Panc1 (cell line): ENCODE measurements around the gene ZNF592. TPM values are rescaled to one million over a fixed set of nuclear protein-coding genes. Genes with fewer than 3 reads are reported as not detected.

Source experiments
- ATAC-seq: fragments of 200-7000 bp; cut with Tn5 transposase; 2 replicates; pipeline ENCODE4 v1.9.1; 2020; ENCODE audit warnings: mild to moderate bottlenecking, moderate library complexity
- BruUV-seq: library from RNA; stranded (reverse); fragments of 400-500 nt; replicated peaks from 2 replicates; lab custom pipeline; 2021; lab: Mats Ljungman, UMichigan
- CTCF ChIA-PET: fragments of 300-600 bp; sonication (Branson Sonifier 250); formaldehyde crosslinking; loops from one replicate; lab custom pipeline; 2022; ENCODE audit warnings: antibody characterized with exemption; lab: Charles Lee
- POLR2A ChIA-PET: fragments of 300-600 bp; sonication (Branson Sonifier 250); formaldehyde crosslinking; loops from one replicate; lab custom pipeline; 2022; ENCODE audit warnings: antibody characterized with exemption; lab: Charles Lee
- DNase-seq: peaks from one replicate; pipeline ENCODE4 v3.0.0-alpha.2; 2010; ENCODE audit warnings: low read depth, low spot score
- H3K27ac ChIP-seq: 2 replicates; pipeline ENCODE4 v1.5.1; 2011; ENCODE audit warnings: mild to moderate bottlenecking, low read length, inconsistent platforms
- H3K27me3 ChIP-seq: fragments of 200-500 bp; sonication (Bioruptor generic); 2 replicates; pipeline ENCODE4 v1.6.0; 2014; ENCODE audit warnings: low read length, inconsistent platforms; ENCODE audit not compliant: control insufficient read depth, insufficient read depth
- H3K36me3 ChIP-seq: fragments of 200-500 bp; sonication (Bioruptor generic); 2 replicates; pipeline ENCODE4 v1.5.1; 2014; ENCODE audit warnings: inconsistent platforms, mild to moderate bottlenecking, low read length, moderate library complexity; ENCODE audit not compliant: control insufficient read depth, insufficient read depth
- H3K4me1 ChIP-seq: 2 replicates; pipeline ENCODE4 v1.5.1; 2011; ENCODE audit warnings: inconsistent platforms, mild to moderate bottlenecking, low read length, moderate library complexity; ENCODE audit not compliant: control insufficient read depth, insufficient read depth
- H3K4me3 ChIP-seq, 2 experiments: 2 replicates each; pipeline ENCODE4 v1.5.1; 2011 to 2012; ENCODE audit warnings: low read depth in 2 of 2, low read length in 2 of 2, mild to moderate bottlenecking in 2 of 2, inconsistent platforms in 1 of 2, moderate library complexity in 1 of 2
- H3K9me3 ChIP-seq: fragments of 200-500 bp; sonication (Bioruptor generic); 2 replicates; pipeline ENCODE4 v1.5.1; 2014; ENCODE audit warnings: low read depth, mild to moderate bottlenecking, inconsistent platforms, low read length, moderate library complexity; ENCODE audit not compliant: control insufficient read depth, insufficient read depth
- CTCF ChIP-seq: fragments of 450-650 bp; IDR thresholded peaks from 2 replicates; pipeline ENCODE4 v1.5.1; 2017; ENCODE audit warnings: mild to moderate bottlenecking
- POLR2AphosphoS5 ChIP-seq: IDR thresholded peaks from 2 replicates; pipeline ENCODE4 v1.6.1; 2012; ENCODE audit warnings: mild to moderate bottlenecking, low read depth, low read length, moderate library complexity
- REST ChIP-seq, 2 experiments: IDR thresholded peaks; 2 replicates each; pipeline ENCODE4 v1.6.1; 2011 to 2012; ENCODE audit warnings: low read depth in 2 of 2, control low read depth in 1 of 2, low read length in 1 of 2, mild to moderate bottlenecking in 1 of 2, moderate library complexity in 1 of 2; ENCODE audit not compliant: insufficient read depth in 1 of 2
- SIN3A ChIP-seq: IDR thresholded peaks from 2 replicates; pipeline ENCODE4 v1.6.1; 2012; ENCODE audit warnings: low read depth, mild to moderate bottlenecking, low read length, moderate library complexity, borderline replicate concordance; ENCODE audit not compliant: insufficient read depth
- TCF7L2 ChIP-seq: IDR thresholded peaks from 2 replicates; pipeline ENCODE4 v1.6.1; 2011; ENCODE audit warnings: mild to moderate bottlenecking, low read depth, low read length, inconsistent platforms
- in situ Hi-C: cut with HindIII; loops from 2 replicates; pipeline ENCODE4 v1.10.0; 2016; ENCODE audit warnings: low sequenced_read_pairs, low pct_unique_long_range_greater_than_20kb
- intact Hi-C: fragments of 100-400 bp; cut with micrococcal nuclease; formaldehyde crosslinking; loops from one replicate; pipeline ENCODE4 v1.10.0; 2022; ENCODE audit not compliant: unreplicated experiment
- total RNA-seq: library from RNA; stranded (reverse); gene quantifications from one replicate; pipeline ENCODE4 v1.2.1, GENCODE V29; 2021; ENCODE audit not compliant: unreplicated experiment

The ZNF592 gene
- total RNA-seq, 1 experiment from 2014 or later: 34.2 TPM

GRCh38 chr15:84795186-84795585 is 46.8 kb downstream of the ZNF592 start:
- ATAC-seq (no peak), DNase-seq (no peak)
- intact Hi-C loops: no loop called here
- no TSS peak for BruUV-seq
- TF ChIP-seq REST (IDR thresholded peaks at IDR 0.05; ENCODE audit: insufficient read depth in 1 of 2, low read depth in 2 of 2, low read length in 1 of 2) (no peak), TCF7L2 (no peak), CTCF (no peak), POLR2AphosphoS5 (no peak), SIN3A (no peak)
- in situ Hi-C loops: no loop called here
- POLR2A ChIA-PET: no interaction called here
- Histone ChIP-seq H3K4me3 (no peak overlapping the region), H3K27ac (no peak overlapping the region), H3K36me3 (peaks cover 12% of the 10 kb centered on the region; the same call in 1 of the 2 replicates), H3K27me3 (no peaks in the 10 kb centered on the region), H3K4me1 (no peaks in the 10 kb centered on the region), H3K9me3 (no peaks in the 10 kb centered on the region)
- CTCF ChIA-PET: no interaction called here

GRCh38 chr15:84797212-84797611 is 48.8 kb downstream of the ZNF592 start:
- H3K9me3 ChIP-seq: no peaks in the 10 kb centered on the region
- no peak overlapping the region for H3K27ac ChIP-seq
- intact Hi-C loops (no loop called here), in situ Hi-C loops (no loop called here)
- DNase-seq (no peak), ATAC-seq (no peak)
- CTCF ChIA-PET: no interaction called here
- H3K4me1 ChIP-seq: no peaks in the 10 kb centered on the region
- BruUV-seq: no TSS peak
- H3K4me3 ChIP-seq: no peak overlapping the region
- H3K36me3 ChIP-seq: peaks cover 11% of the 10 kb centered on the region; the same call in 1 of the 2 replicates
- H3K27me3 ChIP-seq: no peaks in the 10 kb centered on the region
- POLR2A ChIA-PET: no interaction called here
- no peak for TF ChIP-seq REST (IDR thresholded peaks at IDR 0.05; ENCODE audit: insufficient read depth in 1 of 2, low read depth in 2 of 2, low read length in 1 of 2)
- no peak for TF ChIP-seq TCF7L2
- no peak for TF ChIP-seq CTCF
- no peak for TF ChIP-seq POLR2AphosphoS5
- TF ChIP-seq SIN3A: no peak
